H1 (cell line): ENCODE measurements around the gene CEP250. TPM values are rescaled to one million over a fixed set of nuclear protein-coding genes. Genes with fewer than 3 reads are reported as not detected.

Experiments
- CTCF ChIA-PET: fragments of 300-600 bp; sonication (Branson Sonifier 250); formaldehyde crosslinking; loops from one replicate; lab custom pipeline; 2021; ENCODE audit not compliant: partially characterized antibody; lab: Charles Lee
- POLR2A ChIA-PET: fragments of 300-600 bp; sonication (Branson Sonifier 250); formaldehyde crosslinking; loops from one replicate; lab custom pipeline; 2021; ENCODE audit warnings: inconsistent platforms; ENCODE audit not compliant: partially characterized antibody; lab: Charles Lee
- DNase-seq, 2 experiments: peaks; one replicate each; pipeline versions ENCODE4 v3.0.0 to v3.0.0-alpha.2; 2010 to 2022; ENCODE audit warnings: low spot score in 2 of 2, low read depth in 1 of 2, mixed read lengths in 1 of 2
- FAIRE-seq: peaks from 2 replicates; lab custom pipeline; 2011; peaks lifted over from hg19 to GRCh38; lab: Jason Lieb, UNC
- H2AFZ ChIP-seq: 2 replicates; pipeline ENCODE4 v1.8.1; 2012; ENCODE audit warnings: low read length, inconsistent platforms
- H2AK5ac ChIP-seq: 2 replicates; pipeline ENCODE4 v1.6.1; 2013; ENCODE audit warnings: low read depth, low read length
- H2BK120ac ChIP-seq: replicated peaks from 2 replicates; pipeline ENCODE3; 2013; ENCODE audit warnings: low read depth, low read length, inconsistent platforms
- H2BK12ac ChIP-seq: 2 replicates; pipeline ENCODE4 v1.6.1; 2013; ENCODE audit warnings: low read depth, low read length
- H2BK15ac ChIP-seq: 2 replicates; pipeline ENCODE4 v1.6.1; 2013; ENCODE audit warnings: low read length
- H2BK20ac ChIP-seq: 2 replicates; pipeline ENCODE4 v1.6.1; 2013; ENCODE audit warnings: low read length
- H2BK5ac ChIP-seq: 2 replicates; pipeline ENCODE4 v1.6.1; 2013; ENCODE audit warnings: low read depth, low read length
- H3K14ac ChIP-seq: 2 replicates; pipeline ENCODE4 v1.6.1; 2013; ENCODE audit warnings: inconsistent platforms; ENCODE audit not compliant: insufficient read length
- H3K18ac ChIP-seq: 2 replicates; pipeline ENCODE4 v1.6.1; 2013; ENCODE audit warnings: low read length; ENCODE audit errors: extremely low read depth
- H3K23ac ChIP-seq: 2 replicates; pipeline ENCODE4 v1.6.1; 2013; ENCODE audit warnings: inconsistent platforms; ENCODE audit not compliant: insufficient read length
- H3K23me2 ChIP-seq: 2 replicates; pipeline ENCODE4 v1.6.1; 2013; ENCODE audit warnings: low read depth, low read length
- H3K27ac ChIP-seq: 2 replicates; pipeline ENCODE4 v1.6.1; 2011; ENCODE audit warnings: low read depth, low read length, inconsistent platforms
- H3K27me3 ChIP-seq, 4 experiments: replicated peaks in 1 of 4; 1 replicate in 1 of 4; 2 replicates in 3 of 4; pipeline versions ENCODE4 v1.6.1 to v1.8.1; 2011 to 2013; ENCODE audit warnings: low read length in 3 of 4, mild to moderate bottlenecking in 3 of 4, inconsistent platforms in 2 of 4, mixed read lengths in 2 of 4, moderate library complexity in 1 of 4; ENCODE audit not compliant: control insufficient read depth in 3 of 4, insufficient read depth in 3 of 4; ENCODE audit errors: extremely low read depth in 1 of 4
- H3K36me3 ChIP-seq, 4 experiments: 2 replicates each; pipeline versions ENCODE4 v1.6.1 to v1.8.1; 2011 to 2013; ENCODE audit warnings: mild to moderate bottlenecking in 4 of 4, low read length in 3 of 4, moderate library complexity in 2 of 4, control low read depth in 1 of 4, inconsistent platforms in 1 of 4; ENCODE audit not compliant: insufficient read depth in 4 of 4, control insufficient read depth in 2 of 4
- H3K4ac ChIP-seq: replicated peaks from 2 replicates; pipeline ENCODE3; 2013; ENCODE audit warnings: low read length, low read depth, mixed read lengths, inconsistent platforms; ENCODE audit not compliant: insufficient read length
- H3K4me1 ChIP-seq, 4 experiments: replicated peaks in 1 of 4; 1 replicate in 1 of 4; 2 replicates in 3 of 4; pipeline versions ENCODE4 v1.6.1 to v1.8.1; 2011 to 2013; ENCODE audit warnings: low read length in 3 of 4, inconsistent platforms in 2 of 4, mixed read lengths in 1 of 4; ENCODE audit not compliant: insufficient read depth in 4 of 4, control insufficient read depth in 3 of 4
- H3K4me2 ChIP-seq, 2 experiments: 2 replicates each; pipeline versions ENCODE4 v1.6.1 to v1.8.1; 2011 to 2013; ENCODE audit warnings: low read depth in 2 of 2, low read length in 2 of 2, control low read depth in 1 of 2, inconsistent platforms in 1 of 2, mild to moderate bottlenecking in 1 of 2; ENCODE audit not compliant: insufficient read depth in 1 of 2
- H3K4me3 ChIP-seq, 4 experiments: fragments of 200-600, 300-600 bp in 1 of 4; sonication (generic), shearing (Covaris generic), sonication (Bioruptor Twin) in 1 of 4; 2 replicates each; pipeline versions ENCODE4 v1.5.1 to v1.8.1; 2011 to 2016; ENCODE audit warnings: low read length in 4 of 4, low read depth in 3 of 4, control low read depth in 2 of 4, inconsistent platforms in 2 of 4, mild to moderate bottlenecking in 2 of 4, mixed read lengths in 1 of 4, moderate library complexity in 1 of 4; ENCODE audit not compliant: insufficient read depth in 2 of 4; ENCODE audit errors: extremely low read depth in 1 of 4
- H3K56ac ChIP-seq: replicated peaks from 2 replicates; pipeline ENCODE3; 2013; ENCODE audit warnings: low read depth, mild to moderate bottlenecking, mixed read lengths, low read length, inconsistent platforms; ENCODE audit not compliant: insufficient read length
- H3K79me1 ChIP-seq: 2 replicates; pipeline ENCODE4 v1.6.1; 2013; ENCODE audit warnings: low read depth, low read length, control low read depth
- H3K79me2 ChIP-seq, 2 experiments: 2 replicates each; pipeline versions ENCODE4 v1.6.1 to v1.8.1; 2012 to 2013; ENCODE audit warnings: low read length in 2 of 2, mild to moderate bottlenecking in 2 of 2, inconsistent platforms in 1 of 2; ENCODE audit not compliant: insufficient read depth in 2 of 2, control insufficient read depth in 1 of 2
- H3K9ac ChIP-seq, 4 experiments: replicated peaks in 1 of 4; 1 replicate in 1 of 4; 2 replicates in 3 of 4; pipeline versions ENCODE4 v1.6.1 to v1.8.1; 2011 to 2013; ENCODE audit warnings: low read depth in 3 of 4, low read length in 3 of 4, control low read depth in 2 of 4, mild to moderate bottlenecking in 2 of 4, moderate library complexity in 2 of 4, inconsistent platforms in 1 of 4; ENCODE audit errors: extremely low read depth in 1 of 4
- H3K9me3 ChIP-seq, 2 experiments: 2 replicates each; pipeline versions ENCODE4 v1.6.1 to v1.8.1; 2012 to 2013; ENCODE audit warnings: mild to moderate bottlenecking in 2 of 2, moderate library complexity in 2 of 2, control low read depth in 1 of 2, inconsistent platforms in 1 of 2, low read depth in 1 of 2, low read length in 1 of 2, mixed read lengths in 1 of 2; ENCODE audit not compliant: insufficient read depth in 2 of 2
- H4K20me1 ChIP-seq, 2 experiments: replicated peaks in 1 of 2; 2 replicates each; pipeline versions ENCODE3 to v1.8.1; 2011 to 2013; ENCODE audit warnings: inconsistent platforms in 2 of 2, low read length in 2 of 2, mild to moderate bottlenecking in 1 of 2; ENCODE audit not compliant: insufficient read depth in 2 of 2, control insufficient read depth in 1 of 2
- H4K5ac ChIP-seq: 2 replicates; pipeline ENCODE4 v1.6.1; 2013; ENCODE audit warnings: low read length, low read depth, mixed read lengths, inconsistent platforms; ENCODE audit not compliant: insufficient read length
- H4K8ac ChIP-seq: 2 replicates; pipeline ENCODE4 v1.8.0; 2013; ENCODE audit warnings: mild to moderate bottlenecking, moderate library complexity, low read length, inconsistent platforms; ENCODE audit not compliant: insufficient read depth; ENCODE audit errors: extremely low read depth
- H4K91ac ChIP-seq: replicated peaks from 2 replicates; pipeline ENCODE3; 2013; ENCODE audit warnings: low read length, mixed read lengths, inconsistent platforms; ENCODE audit not compliant: insufficient read length
- CHD1 ChIP-seq: IDR thresholded peaks from 2 replicates; pipeline ENCODE4 v1.6.1; 2012; ENCODE audit warnings: low read depth, low read length, improper control_type of control experiment
- GABPA ChIP-seq: IDR thresholded peaks from 2 replicates; pipeline ENCODE4 v1.6.1; 2011; ENCODE audit warnings: mild to moderate bottlenecking, low read length, moderate library complexity, borderline replicate concordance; ENCODE audit not compliant: insufficient read depth
- MAFK ChIP-seq: IDR thresholded peaks from 2 replicates; pipeline ENCODE4 v1.6.1; 2012; ENCODE audit warnings: low read depth, mild to moderate bottlenecking, improper control_type of control experiment, low read length
- RBBP5 ChIP-seq: IDR thresholded peaks from 2 replicates; pipeline ENCODE4 v1.7.1; 2012; ENCODE audit warnings: low read depth, mild to moderate bottlenecking, inconsistent platforms, low read length, moderate library complexity, borderline replicate concordance
- USF2 ChIP-seq: IDR thresholded peaks from 2 replicates; pipeline ENCODE4 v1.6.1; 2011; ENCODE audit warnings: low read length, improper control_type of control experiment
- WGBS, 2 experiments: shearing (Covaris generic) in 1 of 2; methylation state at CpG; one replicate each; pipeline versions ENCODE4 v1.1.6 to v1.1.7; 2013 to 2015; ENCODE audit warnings: low lambda C conversion rate in 2 of 2, mixed read lengths in 2 of 2, inconsistent platforms in 1 of 2, low coverage in 1 of 2, missing lambda C conversion rate in 1 of 2; ENCODE audit not compliant: insufficient replicate concordance in 2 of 2, insufficient coverage in 1 of 2, insufficient read length in 1 of 2; ENCODE audit errors: extremely low coverage in 1 of 2, missing lambda C conversion rate in 1 of 2; 5-methylcytosine and 5-hydroxymethylcytosine counted together
- polyA plus RNA-seq, 7 experiments: library from polyadenylated mRNA; depleted of rRNA in 3 of 7; stranded (reverse) in 5 of 7; unstranded in 2 of 7; fragments of >200 nt in 5 of 7; fragments of 200-250 nt in 2 of 7; gene quantifications; 1 replicate in 5 of 7; 2 replicates in 1 of 7; 4 replicates in 1 of 7; pipeline versions ENCODE4 v1.2.1 to v1.2.3, GENCODE V29; 2011 to 2013; ENCODE audit warnings: missing spikeins in 2 of 7, mixed read lengths in 2 of 7
- total RNA-seq: library from RNA; stranded (reverse); fragmentation: NEBNext Ultra II Directional; extraction: Animal tissue kit (Norgen Biotek cat#: 25700); gene quantifications from 2 replicates; pipeline ENCODE4 v1.2.1, GENCODE V29; 2021

The CEP250 gene
- total and polyA plus RNA-seq, 2 of the 8 experiments (the other 6 are each of a cell fraction or from before 2014, with no cell fraction given): 2.6 to 33.7 TPM

DNA sequence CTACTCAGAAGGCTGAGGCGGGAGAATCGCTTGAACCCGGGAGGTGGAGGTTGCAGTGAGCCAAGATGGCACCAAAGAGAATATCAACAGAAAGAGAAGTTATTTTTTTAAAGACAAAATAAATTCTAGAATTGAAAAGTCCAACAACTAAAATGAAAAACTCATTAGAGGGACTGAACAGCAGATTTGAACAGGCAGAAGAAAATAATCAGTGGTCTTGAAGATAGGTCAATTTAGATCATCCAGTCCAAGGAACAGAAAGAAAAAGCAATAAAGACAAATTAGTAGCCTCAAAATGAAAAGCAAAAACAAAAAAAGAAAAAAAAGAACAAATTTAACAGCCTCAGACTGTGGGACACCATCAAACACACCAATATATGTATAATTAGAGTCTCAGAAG lies 49.6 kb upstream of the CEP250 start:
- H3K4me3 ChIP-seq: no peak overlapping the region
- no peak overlapping the region for H3K56ac ChIP-seq
- WGBS, 2 experiments: 97% methylated on average over 3 of the region's 3 CpGs; no CpG with 5 or more reads in 1 of the 2 experiments

More for the DNA sequence above, 49.6 kb upstream of the CEP250 start:
- H3K9me3 ChIP-seq: no peaks in the 10 kb centered on the region
- H3K27ac ChIP-seq: no peak overlapping the region
- no peak overlapping the region for H2AK5ac ChIP-seq
- DNase-seq: no peak
- peaks cover 0 to 50% of the 10 kb centered on the region in 2 experiments; a peak in 3 of 4 replicates for H3K79me2 ChIP-seq
- H2BK12ac ChIP-seq: no peak overlapping the region
- H2BK120ac ChIP-seq: no peak overlapping the region
- H4K91ac ChIP-seq: no peak overlapping the region
- H2BK5ac ChIP-seq: no peak overlapping the region
- H3K14ac ChIP-seq: no peak overlapping the region
- H3K4me2 ChIP-seq: no peak overlapping the region
- no peaks in the 10 kb centered on the region for H3K27me3 ChIP-seq
- H2BK20ac ChIP-seq: no peak overlapping the region
- H3K79me1 ChIP-seq: no peaks in the 10 kb centered on the region; the same call in 1 of the 2 replicates
- no peak for TF ChIP-seq CHD1
- no peak for TF ChIP-seq USF2
- no peak for TF ChIP-seq MAFK
- TF ChIP-seq GABPA: no peak
- TF ChIP-seq RBBP5: no peak
- TF ChIP-seq, all 59 proteins: peak for 0
- H2BK15ac ChIP-seq: no peak overlapping the region
- no peak overlapping the region for H3K23ac ChIP-seq
- no peak overlapping the region for H3K18ac ChIP-seq
- H3K23me2 ChIP-seq: no peaks in the 10 kb centered on the region
- CTCF ChIA-PET: no interaction called here
- H3K4ac ChIP-seq: no peak overlapping the region
- no peak overlapping the region for H4K5ac ChIP-seq
- POLR2A ChIA-PET: interaction anchor here (1.3 kb wide), 1 partner anchor 129 kb away, joined by 3 read pairs; no protein-coding TSS in a partner anchor
- H3K4me1 ChIP-seq: 0 out of 7 replicates have a peak, but pooled peaks cover 0 to under 1% (median 0%) of the 10 kb centered on the region in 4 experiments
- H2AFZ ChIP-seq: no peak overlapping the region
- peaks cover 0 to 5% of the 10 kb centered on the region in 2 experiments for H4K20me1 ChIP-seq
- no peak overlapping the region for H4K8ac ChIP-seq
- H3K36me3 ChIP-seq: peaks cover 0 to 25% (median 9%) of the 10 kb centered on the region in 4 experiments; a peak in 4 of 8 replicates
- FAIRE-seq: no peak
- no peak overlapping the region for H3K9ac ChIP-seq
